Fibroblast of skin of right biceps (primary cell): ENCODE measurements around the gene SRP54.
A peak's percentile ranks its signal among the peaks of the same experiment; 100 is the strongest.
"Not testable (repeated sequence)": the region's sequence is repeated elsewhere in the genome, so short reads cannot be mapped to it uniquely, and the experiment has no call there.

Experiments used
- DNase-seq: peaks from one replicate; pipeline ENCODE4 v3.0.0-alpha.2; 2013

The SRP54 gene

DNA sequence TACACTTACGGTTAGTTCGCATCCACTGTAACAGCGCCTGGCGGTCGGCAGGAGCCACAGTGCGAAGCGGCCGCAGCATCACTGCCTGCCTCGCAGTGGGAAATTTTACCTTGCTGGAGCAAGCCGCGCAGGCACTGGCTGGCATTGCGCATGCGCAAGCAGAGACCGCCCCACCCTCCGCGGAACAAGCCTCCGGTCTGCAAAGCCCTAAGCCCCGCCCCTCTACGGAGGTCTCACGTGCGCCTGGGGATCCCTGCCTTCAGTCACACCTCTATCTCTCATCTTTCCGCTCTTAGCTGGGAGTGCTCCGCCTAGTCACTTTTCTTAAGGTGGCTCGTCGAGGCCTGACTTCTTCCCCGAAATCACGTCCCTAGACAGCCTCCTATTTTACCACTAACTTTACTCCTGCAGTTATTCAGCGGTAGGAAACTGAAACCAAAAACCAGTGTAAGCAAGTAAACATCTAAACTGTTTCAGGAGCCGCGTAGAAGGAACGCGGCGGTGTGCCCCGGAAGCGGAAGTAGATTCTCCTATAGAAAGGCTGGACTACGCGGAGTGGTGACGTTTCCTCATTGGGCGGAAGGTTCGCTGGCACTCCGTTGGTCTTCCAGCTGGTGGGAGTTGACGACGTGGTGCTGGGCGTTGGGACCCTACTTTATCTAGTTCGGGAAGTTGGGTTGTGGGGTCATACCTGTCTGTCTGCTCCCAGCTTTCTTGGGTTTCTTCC is at the start of gene SRP54:
SRP54 (plus strand) TSS at position 572 of the 727 bp plus-strand sequence. CDS start 13,718 bp downstream, outside the sequence.
- DNase-seq, result peak; percentile 98

GRCh38 chr14:34933301-34933700 is 49.5 kb upstream of the SRP54 start:
- DNase-seq, result no peak

DNA sequence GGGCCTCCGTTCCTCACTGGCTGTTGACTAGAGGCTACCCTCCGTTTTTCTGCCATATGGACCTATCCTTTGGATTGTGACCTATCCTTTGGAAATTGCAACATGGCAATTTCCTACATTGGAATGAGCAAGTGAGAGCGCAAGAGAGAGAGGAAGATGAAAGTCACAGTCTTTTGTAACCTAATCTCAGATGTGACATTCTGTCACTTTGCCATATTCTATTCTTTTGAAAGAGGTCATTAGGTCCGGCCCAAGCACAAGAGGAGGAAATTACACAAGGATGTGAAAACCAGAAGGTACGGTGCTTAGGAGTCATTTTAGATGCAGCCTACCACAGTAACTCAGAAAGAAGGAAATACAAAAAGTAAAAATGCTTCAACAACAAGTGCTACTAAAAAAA is 47.3 kb upstream of the SRP54 start:
- no peak for DNase-seq

GRCh38 chr14:34937442-34937841 is 45.4 kb upstream of the SRP54 start:
- no peak for DNase-seq

GRCh38 chr14:34937876-34938275 is 44.9 kb upstream of the SRP54 start:
- DNase-seq, result no peak

DNA sequence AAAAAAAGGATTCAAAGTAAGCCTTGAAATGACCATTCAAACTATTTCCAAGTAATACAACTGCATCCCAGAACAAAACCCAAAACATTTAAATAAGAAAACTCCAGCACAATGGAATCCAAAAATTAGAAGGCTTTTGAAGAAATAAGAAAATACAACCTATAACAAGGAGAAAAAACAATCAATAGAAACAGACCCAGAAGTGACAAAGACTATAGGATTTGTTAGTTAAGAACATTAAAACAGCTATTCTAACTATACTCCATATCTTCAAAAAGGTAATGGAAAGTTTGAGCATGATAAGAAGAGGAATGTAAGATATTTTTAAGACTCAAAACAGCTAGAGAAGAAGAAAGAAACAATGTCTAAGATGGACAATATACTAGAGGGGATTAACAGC is 39.3 kb upstream of the SRP54 start:
- DNase-seq, result no peak

- DNase-seq, result no peak
Measured at GRCh38 chr14:34944744-34945143, 38.0 kb upstream of the SRP54 start.

DNA sequence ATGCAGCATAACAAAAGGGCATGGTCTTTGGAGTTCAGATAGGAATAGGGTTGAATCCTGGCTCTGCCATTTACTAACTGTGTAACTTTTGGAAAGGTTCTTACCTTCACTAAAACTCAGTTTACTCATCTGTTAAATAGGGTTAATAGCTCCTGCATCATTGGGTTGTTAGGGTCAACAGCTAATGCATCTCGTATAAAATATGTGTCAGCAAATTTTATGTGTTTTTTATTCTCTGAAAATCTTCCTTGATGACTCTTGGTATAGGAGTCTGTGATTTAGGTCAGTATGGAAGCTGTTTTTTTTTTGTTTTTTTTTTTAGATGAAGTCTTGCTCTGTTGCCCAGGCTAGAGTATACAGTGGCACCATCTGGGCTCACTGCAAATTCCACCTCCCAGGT is 36.1 kb upstream of the SRP54 start:
- DNase-seq, result no peak

- DNase-seq, result peak; percentile 32
Measured at GRCh38 chr14:34951286-34951685, 31.5 kb upstream of the SRP54 start.

DNA sequence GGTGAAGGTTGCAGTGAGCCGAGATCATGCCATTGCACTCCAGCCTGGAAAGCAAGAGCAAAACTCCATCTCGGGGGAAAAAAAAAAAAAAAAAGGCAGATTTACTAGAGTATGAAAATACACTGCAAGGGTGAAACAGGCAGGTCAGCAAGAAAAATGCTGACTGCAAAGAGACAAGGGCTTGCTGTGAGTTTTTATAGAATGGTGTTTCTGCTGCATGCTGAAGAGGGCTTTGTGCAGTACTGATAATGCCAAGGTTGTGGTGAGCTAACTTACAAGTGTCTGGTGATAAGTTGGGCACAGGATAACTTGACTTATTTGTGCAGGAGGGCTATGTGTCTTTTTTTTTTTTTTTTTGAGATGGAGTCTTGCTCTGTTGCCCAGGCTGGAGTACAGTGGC is 25.9 kb upstream of the SRP54 start:
- DNase-seq, result no peak

GRCh38 chr14:34957771-34958286 is 25.0 kb upstream of the SRP54 start:
- no peak for DNase-seq

GRCh38 chr14:34962106-34962505 is 20.7 kb upstream of the SRP54 start:
- not testable (repeated sequence) for DNase-seq

DNA sequence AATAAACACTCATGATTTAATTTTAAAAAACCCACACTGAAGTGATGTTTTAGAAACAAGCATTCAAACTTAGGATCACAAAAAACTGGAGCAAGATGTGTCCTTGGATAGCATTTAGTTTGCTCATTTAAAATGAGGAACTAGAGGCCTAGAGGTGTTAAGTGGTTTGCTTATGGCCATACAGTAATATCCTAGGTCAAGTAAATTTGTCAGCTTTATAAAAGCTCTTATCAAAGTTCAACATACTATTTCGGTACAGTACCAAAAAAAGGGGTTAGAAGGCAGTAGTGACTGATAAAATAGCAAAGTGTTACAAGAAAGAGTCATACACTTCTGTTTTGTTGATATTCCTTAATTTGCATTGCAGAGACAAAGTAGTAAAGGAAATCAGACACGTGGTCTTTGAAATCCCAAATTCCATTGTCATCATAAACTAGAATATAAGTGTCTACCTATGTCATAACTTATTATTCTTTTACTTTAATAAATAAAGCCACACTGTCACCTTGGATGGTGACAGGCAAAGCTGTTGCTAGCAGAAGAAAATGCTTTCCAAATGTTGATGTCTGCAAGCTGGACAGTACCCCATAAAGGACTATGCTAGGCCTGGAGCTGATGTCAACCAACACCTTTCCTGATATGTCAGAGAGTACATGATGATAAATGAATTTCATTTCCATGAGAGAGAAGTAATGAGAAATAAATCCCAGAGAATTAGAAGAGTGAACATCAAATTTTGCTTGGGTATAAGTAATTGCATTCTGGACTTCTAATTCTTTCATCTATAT is 17.6 kb upstream of the SRP54 start:
- no peak for DNase-seq

GRCh38 chr14:34965912-34966311 is 16.9 kb upstream of the SRP54 start:
- DNase-seq, result peak; percentile 11

GRCh38 chr14:34966413-34966812 is 16.4 kb upstream of the SRP54 start:
- no peak for DNase-seq

DNA sequence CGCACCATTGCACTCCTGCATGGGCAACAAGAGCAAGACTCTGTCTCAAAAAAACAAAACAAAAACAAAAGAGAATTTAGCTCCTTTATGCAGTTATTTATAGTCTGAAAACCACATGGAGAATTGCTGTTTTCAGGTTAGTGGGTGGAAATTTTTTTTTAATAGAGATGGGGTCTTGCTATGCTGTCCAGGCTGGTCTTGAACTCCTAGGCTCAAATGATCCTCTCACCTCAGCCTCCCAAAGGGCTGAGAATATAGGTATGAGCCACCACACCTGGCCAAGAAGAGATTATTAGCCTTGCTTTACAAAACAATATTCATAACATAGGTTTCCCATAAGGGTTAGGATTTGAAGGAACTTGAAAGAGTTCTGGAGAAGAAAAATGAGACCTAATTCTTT is 12.1 kb upstream of the SRP54 start:
- DNase-seq, result no peak

GRCh38 chr14:34971381-34971780 is 11.4 kb upstream of the SRP54 start:
- peak; percentile 49 for DNase-seq

DNA sequence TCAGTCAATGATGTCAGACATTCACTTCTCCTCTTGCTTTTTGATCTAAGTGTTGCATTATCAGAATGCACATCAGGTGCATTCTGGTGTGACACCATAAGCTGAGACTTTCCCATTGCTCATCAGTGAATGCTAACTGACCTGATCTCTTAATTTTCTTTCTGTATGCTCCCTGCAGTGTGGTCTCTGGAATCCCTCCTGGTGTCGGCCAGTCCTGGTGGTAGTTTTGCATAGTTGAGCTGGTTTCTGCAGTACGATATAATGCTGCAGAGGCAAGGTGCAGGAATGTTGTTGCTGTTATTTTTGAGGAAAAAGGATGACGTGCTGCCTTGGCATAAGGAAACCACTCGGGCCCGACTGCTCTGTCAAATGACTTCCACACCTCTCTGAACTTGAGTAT is 11.0 kb upstream of the SRP54 start:
- no peak for DNase-seq

GRCh38 chr14:34978444-34978843 is 4.3 kb upstream of the SRP54 start:
- no peak for DNase-seq

- DNase-seq, result no peak
Measured at GRCh38 chr14:34980337-34980900, 2.4 kb upstream of the SRP54 start.

- no peak for DNase-seq
Measured at GRCh38 chr14:34981743-34982420, 910 bp upstream of the SRP54 start.

GRCh38 chr14:34983148-34983760 is 462 bp downstream of the SRP54 start:
- DNase-seq, result no peak

DNA sequence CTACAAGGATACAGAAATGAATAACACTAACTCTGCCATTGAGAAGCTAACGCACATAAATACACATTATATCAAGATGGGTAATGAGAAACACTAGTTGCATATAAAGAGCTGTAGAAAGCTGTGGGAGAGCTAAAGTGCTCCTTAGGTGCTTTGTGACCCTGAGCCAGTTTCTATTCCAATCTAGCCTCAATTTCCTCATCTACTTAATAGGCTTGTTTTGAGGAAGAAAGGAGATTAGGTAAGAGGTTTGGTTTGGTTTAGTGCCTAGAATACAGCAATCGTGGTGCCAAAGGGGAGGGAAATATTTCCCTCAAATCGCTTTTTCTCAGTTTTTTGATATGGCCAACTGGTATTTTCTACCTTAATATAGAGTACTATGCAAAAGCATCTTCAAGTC is 994 bp downstream of the SRP54 start:
- DNase-seq, result no peak
